GM21529 (cell line): ENCODE data around the gene CFAP47.
"Not testable (repeated sequence)": the region's sequence is repeated elsewhere in the genome, so short reads cannot be mapped to it uniquely, and the experiment has no call there.

Source experiments
- ATAC-seq: cut with Tn5 transposase; IDR thresholded peaks from one replicate; pipeline ENCODE4 v1.9.1; 2021; ENCODE audit not compliant: unreplicated experiment

Gene CFAP47, protein sequence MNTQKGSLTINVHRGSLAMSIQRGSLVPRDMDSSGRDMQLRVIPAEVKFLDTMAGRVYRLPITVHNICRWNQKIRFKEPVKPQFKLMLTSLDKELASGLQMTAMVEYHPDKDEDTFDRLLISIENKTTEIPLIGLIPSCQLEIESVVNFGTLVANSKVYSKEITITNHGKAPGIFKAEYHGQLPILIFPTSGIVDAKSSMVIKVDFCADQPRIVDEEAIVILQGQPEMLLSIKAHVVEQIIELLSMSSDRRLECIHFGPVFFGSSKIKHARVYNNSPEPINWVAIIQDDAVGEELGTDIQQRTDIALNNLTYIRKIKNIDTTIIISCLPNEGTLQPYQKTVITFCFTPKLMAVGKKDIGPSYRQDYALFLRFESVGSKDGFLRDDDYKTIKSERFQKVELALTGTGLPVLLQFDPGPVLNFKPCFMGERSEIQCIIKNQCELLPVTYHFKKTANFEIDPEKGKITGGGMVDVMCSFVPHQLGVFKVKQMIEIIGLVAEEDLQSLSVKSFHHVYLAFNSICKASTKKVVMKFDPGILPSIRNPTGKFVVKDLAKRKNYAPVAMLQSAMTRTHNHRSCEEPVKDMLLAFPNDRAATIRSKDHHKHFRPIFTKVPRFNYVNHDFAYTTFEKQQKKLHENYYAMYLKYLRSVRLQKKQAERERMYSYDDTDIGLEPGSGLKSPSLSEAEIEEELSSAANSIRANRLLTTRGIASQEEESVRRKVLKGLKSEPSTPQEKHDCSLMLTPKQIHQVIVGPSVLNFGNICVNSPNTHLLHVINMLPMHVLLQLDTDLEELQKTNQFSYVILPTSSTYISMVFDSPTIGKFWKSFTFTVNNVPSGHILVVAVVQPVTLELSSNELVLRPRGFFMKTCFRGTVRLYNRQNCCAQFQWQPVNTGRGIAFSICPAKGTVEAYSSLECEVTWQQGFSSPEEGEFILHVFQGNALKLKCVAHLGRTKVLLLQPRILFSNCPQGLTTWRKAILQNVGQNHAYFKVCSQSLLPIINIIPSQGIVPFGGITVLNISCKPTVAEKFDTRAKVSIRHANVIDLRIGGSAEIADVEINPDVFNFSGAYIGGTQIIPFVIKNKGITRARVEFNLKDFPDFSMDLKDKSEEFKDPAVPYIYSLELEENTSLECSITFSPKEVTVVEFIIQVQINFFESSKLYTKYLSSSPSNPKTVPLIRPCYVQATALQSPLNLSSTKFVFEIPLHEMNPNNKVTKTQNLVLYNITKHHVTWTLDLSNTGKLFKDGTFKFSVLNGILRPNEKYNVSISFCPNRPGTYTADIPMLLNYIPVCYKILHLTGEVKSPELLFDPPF (N-terminal part only)

DNA sequence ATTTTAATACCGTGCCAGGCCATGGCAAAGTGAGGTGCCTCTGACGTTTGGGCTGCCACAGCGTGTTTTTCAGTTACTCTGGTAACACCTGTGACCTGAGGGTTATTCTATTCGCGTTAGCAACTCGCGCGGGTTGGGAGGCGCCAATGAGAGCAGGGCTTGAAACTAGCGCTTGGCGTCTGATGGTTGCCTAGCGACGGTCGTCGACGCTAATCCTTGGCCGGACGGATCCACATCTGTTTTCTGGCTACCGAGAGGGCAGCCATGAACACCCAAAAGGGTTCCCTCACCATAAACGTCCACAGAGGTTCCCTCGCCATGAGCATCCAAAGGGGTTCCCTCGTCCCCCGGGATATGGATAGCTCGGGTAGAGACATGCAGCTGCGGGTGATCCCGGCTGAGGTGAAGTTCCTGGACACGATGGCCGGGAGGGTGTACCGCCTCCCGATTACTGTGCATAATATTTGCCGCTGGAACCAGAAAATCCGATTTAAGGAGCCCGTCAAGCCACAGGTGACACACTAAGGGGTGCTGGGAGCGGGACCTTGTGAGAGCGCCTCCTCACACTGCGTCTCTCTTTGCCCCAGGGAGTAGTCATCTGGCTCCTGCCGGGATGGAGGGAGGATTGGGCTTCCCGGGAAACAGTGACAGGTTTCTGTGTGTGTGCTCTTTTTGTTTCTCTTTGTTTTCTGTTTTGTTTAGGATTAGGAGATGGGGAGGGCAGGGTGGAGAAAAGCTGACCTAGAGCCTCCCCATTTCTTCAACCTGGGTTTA is at the start of gene CFAP47:
Gene CFAP47 (plus strand): TSS at position 199 of the 774 bp plus-strand sequence. CDS start 66 bp downstream, at position 265.
- no peak for ATAC-seq

DNA sequence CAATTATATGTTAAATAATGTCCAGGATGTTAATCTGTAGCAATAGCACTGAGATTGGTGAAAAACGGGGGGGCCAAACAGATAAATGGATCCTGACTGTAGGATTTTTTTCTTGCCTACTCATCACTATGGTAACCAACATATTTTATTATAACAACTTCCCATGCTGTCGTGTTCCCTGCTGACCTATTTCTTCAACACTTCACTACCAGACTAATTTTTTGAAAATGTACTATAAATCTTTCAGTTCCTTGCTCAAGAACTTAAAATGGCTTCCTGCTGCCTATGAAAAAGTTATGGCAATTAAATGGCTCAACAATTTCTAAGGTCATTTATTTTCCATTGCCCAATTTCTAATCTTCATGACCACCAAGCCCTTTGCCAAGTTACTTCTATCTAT is 38.9 kb upstream of the CFAP47 start:
- no peak for ATAC-seq

DNA sequence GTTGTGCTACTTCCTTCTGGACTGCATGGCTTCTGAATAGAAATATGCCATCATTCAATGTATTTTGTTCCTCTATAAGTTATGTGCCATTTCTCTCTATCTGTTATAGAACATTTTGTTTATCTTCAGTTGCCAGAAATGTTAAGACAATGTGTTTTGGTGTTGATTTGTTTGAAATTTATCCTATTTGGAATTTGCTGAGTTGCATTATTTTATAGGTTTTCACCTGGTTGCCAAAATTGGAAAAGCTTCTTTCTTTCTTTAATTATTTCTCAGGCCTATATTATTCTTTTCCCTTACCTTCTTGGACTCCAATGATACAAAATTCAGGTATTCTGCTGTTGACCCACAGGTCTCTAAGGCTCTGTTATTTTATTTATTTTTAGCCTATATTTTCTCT is 33.4 kb upstream of the CFAP47 start:
- no peak for ATAC-seq

DNA sequence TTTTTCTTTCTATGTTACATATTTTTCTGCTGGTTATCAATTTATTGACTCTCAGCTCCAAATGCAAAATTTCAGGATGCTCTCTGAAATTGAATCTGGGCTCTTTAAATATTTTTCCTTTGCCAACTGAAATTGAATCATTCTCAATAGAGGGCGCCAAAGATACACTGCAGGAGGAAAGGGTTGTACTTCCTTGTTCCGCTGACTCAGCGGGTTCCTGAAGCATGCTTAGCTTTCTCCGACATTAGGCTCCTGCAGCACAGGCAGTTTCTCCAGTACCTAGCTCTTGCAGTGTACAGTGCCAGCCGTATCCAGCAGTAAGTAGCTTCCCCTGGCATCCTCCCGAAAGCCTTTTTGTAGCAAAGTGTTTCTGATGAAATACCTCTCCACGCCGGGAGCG is 28.8 kb upstream of the CFAP47 start:
- ATAC-seq: no peak

DNA sequence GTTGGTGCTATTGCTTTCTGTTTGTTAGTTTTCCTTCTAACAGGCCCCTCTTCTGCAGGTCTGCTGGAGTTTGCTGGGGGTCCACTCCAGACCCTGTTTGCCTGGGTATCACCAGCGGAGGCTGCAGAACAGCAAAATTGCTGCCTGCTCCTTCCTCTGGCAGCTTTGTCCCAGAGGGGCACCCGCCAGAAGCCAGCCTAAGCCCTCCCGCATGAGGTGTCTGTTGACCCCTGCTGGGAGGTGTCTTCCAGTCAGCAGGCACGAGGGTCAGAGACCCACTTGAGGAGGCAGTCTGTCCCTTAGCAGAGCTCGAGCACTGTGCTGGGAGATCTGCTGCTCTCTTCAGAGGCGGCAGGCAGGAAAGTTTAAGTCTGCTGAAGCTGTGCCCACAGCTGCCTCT is 67.3 kb downstream of the CFAP47 start:
- ATAC-seq: not testable (repeated sequence)

DNA sequence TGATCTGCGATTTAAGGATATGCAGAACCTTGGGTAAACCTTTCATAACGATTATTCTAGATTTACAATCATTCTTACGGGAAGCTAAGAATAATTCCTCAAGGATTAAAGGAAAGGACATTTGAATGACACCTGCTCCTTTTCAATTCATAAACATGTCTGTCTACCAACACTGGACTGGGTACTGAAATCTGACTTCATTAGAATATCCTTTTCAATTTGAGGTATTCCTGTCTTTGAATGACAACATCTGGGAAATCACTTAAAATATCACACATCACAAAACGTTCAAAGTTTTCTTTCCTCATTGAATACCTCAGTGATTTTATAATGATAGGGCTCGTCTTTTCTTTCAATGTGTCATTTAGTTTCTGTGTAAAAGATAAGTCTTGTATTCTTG is 87.7 kb downstream of the CFAP47 start:
- ATAC-seq: no peak

DNA sequence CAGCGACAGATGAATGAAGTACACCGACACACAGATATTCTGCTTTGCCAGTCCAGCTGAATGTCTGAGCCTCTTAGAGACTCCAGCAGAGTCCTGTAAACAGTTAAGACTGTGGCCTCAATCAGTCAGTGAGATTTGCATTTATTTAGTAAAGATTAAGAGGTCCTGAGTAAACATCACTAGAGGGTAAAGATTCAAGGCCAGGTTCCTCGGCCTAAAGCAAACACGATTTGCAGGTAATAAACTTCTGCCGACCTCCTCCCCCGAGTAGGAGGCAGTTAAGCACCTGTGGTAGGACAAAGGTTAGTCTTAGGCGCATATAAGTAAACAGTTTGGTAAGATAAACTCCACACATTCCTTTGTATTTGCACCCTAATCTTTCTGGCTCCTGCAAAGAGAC is 99.6 kb downstream of the CFAP47 start:
- ATAC-seq: no peak

DNA sequence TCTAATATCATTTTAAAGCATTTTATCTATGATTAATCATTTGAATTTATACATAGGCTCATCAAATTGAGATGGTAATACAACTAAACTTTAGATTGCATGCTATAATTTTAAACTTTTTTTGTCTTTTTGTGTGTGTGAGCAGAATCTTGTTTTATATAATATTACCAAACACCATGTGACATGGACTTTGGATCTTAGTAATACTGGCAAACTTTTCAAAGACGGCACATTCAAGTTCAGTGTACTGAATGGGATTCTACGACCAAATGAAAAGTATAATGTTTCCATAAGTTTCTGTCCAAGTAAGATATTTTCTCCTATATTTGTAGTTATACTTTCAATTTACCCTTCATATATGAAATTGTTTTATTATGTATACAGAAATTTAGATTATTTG is 116.0 kb downstream of the CFAP47 start:
- no peak for ATAC-seq

DNA sequence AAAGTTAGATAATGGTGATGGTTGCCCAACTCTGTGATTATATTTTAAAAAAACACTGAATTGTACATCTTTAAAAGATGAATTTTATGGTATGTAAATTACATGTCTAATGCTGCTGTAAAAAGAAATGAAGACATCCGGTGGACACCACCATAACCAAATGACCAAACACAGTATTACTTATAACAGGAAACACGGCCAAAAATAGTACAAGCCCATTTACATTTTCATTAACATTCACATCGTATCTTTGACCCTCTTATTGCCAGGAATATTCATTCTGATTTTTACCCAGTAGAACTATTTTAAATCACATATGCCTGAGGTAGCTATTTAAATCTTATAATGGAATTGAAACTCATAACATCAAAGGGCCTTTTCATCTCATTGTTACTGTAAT is 143.2 kb downstream of the CFAP47 start:
- no peak for ATAC-seq

DNA sequence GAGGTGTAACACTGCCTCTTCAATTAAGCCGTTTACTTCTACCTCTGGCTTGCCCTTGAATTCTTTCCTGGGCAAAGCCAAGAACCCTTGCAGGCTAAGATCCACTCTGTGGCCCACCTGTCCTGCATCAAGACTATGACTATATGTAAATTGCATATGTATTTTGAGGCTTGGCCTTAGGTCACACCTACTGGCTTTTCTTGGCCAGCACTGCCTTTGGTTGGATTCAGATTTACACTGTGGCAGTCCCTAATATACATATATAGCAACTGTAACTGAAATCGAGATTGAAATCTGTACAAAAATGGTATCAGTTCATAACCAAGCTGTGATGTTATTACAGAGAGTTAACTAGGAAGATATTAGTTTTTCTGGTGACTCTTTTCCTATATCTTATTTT is 151.5 kb downstream of the CFAP47 start:
- ATAC-seq: no peak

DNA sequence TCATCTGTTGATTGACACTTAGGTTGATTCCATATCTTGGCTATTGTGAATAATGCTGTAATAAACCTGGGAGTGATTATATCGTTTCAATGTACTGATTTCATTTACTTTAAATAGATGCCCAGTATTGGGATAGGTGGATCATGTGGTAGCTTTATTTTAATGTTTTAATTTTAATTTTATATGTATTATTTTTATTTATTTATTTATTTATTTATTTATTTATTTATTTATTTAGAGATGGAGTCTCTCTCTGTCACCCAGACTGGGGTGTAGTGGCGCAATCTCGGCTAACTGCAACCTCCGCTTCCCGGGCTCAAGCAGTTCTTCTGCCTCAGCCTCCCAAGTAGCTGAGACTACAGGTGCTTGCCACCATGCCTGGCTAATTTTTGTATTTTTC is 155.5 kb downstream of the CFAP47 start:
- not testable (repeated sequence) for ATAC-seq

DNA sequence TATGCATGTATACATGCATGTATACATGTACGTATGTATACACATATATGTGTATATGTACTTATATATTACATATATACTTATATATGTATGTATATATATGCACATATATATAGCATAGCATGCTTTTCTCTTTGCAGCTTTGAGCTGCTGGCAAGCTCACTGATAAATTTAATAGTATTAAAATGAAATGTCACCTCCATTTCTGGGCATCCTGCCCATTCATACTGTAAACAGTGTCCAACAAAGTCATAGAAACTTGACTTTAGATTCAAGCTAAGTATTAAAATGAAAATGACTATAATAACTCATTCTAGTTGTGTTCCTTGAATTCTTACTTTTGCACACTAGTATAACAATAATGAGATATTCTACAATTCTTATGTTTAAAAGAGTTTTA is 163.7 kb downstream of the CFAP47 start:
- no peak for ATAC-seq

DNA sequence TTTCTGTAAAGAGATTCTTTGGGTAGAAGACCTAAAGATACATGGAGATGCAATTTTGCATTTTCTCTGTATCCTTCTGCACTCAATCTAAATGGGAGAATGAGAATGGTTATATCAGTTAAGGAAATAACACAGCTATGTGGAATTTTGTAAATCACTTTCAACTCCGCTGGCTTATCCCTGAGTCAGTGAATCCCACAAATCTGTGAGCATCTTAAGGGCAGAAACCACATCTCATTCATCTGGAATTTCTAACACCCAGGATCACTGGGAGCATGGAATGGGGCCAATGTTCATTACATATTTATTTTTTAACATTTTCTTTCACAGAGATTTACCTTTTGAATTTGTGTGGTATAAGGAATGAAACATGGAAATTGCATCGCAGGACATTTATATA is 167.8 kb downstream of the CFAP47 start:
- ATAC-seq: no peak

DNA sequence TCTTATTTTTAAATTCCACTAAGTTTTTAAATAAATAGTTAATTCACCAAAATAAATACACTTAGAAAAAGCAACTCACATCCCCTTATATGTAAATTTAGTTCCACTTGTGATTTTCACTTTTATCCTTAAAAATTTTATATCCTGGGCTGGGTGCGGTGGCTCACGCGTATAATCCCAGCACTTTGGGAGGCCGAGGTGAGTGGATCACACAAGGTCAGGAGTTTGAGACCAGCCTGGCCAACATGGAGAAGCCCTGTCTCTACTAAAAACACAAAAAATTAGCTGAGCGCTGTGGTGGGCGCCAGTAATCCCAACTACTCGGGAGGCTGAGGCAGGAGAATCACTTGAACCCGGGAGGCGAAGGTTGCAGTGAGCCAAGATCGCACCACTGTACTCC is 169.4 kb downstream of the CFAP47 start:
- not testable (repeated sequence) for ATAC-seq

DNA sequence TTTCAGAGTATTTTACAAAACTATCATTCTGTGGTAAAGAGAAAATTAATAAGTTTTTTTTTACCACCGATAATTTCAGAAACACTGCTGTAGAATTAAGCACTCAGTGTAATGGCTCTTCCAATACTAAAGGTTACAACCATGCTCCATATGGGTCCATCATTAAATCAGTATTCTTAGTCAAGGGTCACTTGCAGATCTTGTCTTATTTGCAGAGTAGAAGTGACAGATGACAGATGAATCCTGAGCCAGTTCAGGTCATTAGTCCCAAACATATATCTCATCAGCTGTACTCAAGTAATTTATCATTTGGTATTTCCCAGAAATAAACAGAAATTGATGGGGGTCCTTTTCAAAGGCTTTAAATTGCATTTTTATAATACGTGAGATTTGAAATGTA is 182.9 kb downstream of the CFAP47 start:
- ATAC-seq: no peak

DNA sequence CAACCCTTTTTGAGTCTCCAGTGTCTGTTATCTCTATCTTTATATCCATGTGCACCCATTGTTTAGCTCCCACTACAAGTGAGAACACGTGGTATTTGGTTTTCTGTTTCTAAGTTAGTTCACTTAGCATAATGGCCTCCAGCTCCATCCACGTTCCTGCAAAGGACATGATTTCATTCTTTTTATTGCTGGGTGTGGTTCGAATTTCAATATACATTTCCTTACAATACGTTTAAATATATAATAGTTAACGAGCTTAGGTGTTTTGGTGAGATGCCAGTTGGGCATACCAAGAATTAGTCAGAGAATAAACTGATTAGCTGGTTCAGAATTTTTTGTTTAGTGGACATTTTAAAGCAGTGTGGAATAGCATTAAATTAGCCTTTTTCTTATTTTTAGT is 196.7 kb downstream of the CFAP47 start:
- no peak for ATAC-seq

DNA sequence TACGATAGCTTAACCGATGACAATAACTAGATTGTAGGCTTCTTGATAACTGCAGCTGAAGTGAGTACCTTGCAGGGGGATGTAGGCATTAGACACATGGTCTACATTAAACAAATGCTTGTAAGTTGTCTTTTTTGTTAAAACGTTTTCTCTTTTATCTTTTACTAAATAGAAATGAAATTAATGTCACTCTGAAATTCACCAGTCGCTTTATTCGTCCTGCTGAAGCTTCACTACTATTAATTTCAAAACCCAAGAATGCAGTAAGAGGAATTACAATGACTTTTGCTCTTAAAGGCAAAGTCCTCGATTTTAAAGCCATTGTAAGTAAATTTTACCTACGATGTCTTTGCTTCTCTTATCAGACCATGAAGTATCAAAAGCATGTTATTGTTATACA is 239.7 kb downstream of the CFAP47 start:
- no peak for ATAC-seq

DNA sequence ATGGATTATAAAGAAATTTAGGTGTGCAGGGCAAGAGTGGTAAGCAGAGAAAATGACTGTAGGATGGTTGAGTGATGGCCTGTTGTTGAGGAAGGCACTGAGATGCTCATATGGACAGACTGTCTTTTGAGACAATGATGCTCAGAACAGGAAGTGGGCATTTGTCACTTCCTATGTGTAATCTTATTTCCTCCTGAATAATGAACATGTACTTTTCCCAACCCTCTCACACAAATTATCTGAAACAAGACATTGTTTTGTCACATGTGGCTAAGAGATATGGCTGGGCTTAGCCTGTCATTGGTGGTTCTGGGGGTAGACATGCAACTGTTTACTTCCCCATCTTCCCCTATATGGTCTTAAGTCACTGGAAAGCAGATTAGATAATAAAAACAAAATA is 240.5 kb downstream of the CFAP47 start:
- no peak for ATAC-seq

DNA sequence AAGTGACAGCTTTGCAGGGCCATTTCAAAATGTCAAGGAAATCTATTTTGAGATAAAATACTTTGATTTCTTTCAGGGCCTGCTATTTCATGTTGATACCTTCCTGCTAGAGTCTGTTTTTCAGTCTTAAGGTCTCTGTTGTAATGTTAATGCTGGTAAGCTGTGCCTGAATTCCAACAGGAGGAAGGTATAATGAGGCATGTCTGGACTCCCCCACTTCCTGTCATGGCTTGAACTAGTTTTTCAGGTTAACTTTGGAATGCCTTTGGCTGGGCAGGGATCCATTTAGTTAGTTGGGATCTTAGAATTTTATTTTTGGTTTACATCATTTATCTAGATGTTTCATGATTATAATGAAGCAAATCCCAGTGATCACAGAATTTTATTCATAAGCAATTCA is 279.0 kb downstream of the CFAP47 start:
- no peak for ATAC-seq

DNA sequence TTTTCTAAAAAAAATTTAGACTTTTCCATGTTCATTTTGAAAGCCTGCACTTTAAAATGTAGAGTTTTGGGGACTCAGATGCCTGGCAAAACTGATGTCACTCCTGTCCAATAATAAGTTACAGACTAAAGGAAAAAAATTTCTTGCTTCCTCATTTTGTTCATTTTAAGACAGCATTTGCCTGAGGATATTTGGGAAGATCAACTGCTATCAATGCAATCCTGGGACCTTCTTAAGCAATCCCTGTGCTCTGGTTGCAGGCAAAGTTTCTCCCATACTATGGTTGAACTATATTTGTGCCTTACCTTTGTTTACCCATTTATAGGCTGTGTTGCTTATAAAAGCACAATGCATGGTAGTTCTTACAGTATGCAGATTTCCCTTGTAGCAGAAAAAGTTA is 280.4 kb downstream of the CFAP47 start:
- no peak for ATAC-seq

DNA sequence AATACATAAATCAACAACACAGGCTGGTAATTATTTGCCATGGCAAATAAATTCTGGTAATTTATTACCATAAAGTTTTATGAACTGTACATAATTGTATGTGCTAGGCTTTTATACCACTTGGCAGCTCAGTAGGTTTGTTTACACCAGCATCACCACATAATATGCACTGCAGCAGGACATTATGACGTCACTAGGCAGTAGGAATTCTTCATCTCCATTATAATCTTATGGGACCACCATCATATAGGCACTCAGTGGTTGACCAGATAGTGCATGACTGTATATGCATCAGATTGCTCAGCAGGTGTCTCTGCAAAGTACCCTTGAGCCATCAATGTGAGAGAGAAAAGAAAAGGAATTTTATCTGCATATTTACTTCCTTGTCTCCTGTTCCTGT is 295.4 kb downstream of the CFAP47 start:
- no peak for ATAC-seq
